HCT116 (cell line): ENCODE measurements around the gene FAM111A. TPM values are rescaled to one million over a fixed set of nuclear protein-coding genes. Genes with fewer than 3 reads are reported as not detected.

Experiments used
- ATAC-seq: fragments of 200-7000 bp; cut with Tn5 transposase; 2 replicates; pipeline ENCODE4 v1.9.1; 2020; ENCODE audit warnings: mild to moderate bottlenecking, moderate library complexity
- BruUV-seq: library from RNA; stranded (reverse); fragments of 400-500 nt; replicated peaks from 2 replicates; lab custom pipeline; 2021; lab: Mats Ljungman, UMichigan
- CTCF ChIA-PET: fragments of 300-600 bp; sonication (Branson Sonifier 250); formaldehyde crosslinking; loops from one replicate; lab custom pipeline; 2021; ENCODE audit warnings: antibody characterized with exemption; lab: Charles Lee
- POLR2A ChIA-PET: fragments of 300-600, 350-600 bp; sonication (Branson Sonifier 250); formaldehyde crosslinking; loops from one replicate; lab custom pipeline; 2021; ENCODE audit warnings: antibody characterized with exemption; lab: Charles Lee
- RAD21 ChIA-PET, 2 experiments: fragments of 300-600 bp; sonication (Branson Sonifier 250); formaldehyde crosslinking; loops; one replicate each; lab custom pipeline; 2023; ENCODE audit warnings: low total read pairs in 2 of 2; ENCODE audit not compliant: uncharacterized antibody in 2 of 2, unreplicated experiment in 2 of 2, low non-redundant PET in 1 of 2; lab: Charles Lee
- DNase-seq: peaks from one replicate; pipeline ENCODE4 v3.0.0-alpha.2; 2010; ENCODE audit warnings: low read depth, low spot score
- H2AFZ ChIP-seq: fragments of 200-600 bp; shearing (Covaris generic), sonication (generic); 2 replicates; pipeline ENCODE4 v1.6.1; 2017; ENCODE audit warnings: low read depth, mixed run types, mixed read lengths, antibody characterized with exemption, low read length; ENCODE audit not compliant: poor library complexity, severe bottlenecking
- H3K27ac ChIP-seq: 2 replicates; pipeline ENCODE4 v1.5.1; 2012; ENCODE audit warnings: low read depth, low read length
- H3K27me3 ChIP-seq: fragments of 200-600 bp; sonication (generic); 2 replicates; pipeline ENCODE4 v1.6.1; 2016; ENCODE audit warnings: mixed run types, low read length, mixed read lengths; ENCODE audit not compliant: insufficient read depth
- H3K36me3 ChIP-seq, 2 experiments: fragments of 200-500 bp in 1 of 2; fragments of 200-600 bp in 1 of 2; sonication (Bioruptor generic) in 1 of 2; sonication (generic) in 1 of 2; 2 replicates each; pipeline versions ENCODE4 v1.5.1 to v1.6.1; 2014 to 2016; ENCODE audit warnings: low read length in 2 of 2, inconsistent platforms in 1 of 2, mixed read lengths in 1 of 2, mixed run types in 1 of 2; ENCODE audit not compliant: insufficient read depth in 2 of 2, control insufficient read depth in 1 of 2
- H3K4me1 ChIP-seq, 2 experiments: fragments of 200-600 bp in 1 of 2; sonication (generic) in 1 of 2; 2 replicates each; pipeline versions ENCODE4 v1.5.1 to v1.6.1; 2012 to 2017; ENCODE audit warnings: low read length in 2 of 2, inconsistent platforms in 1 of 2, mild to moderate bottlenecking in 1 of 2, mixed read lengths in 1 of 2, mixed run types in 1 of 2, moderate library complexity in 1 of 2; ENCODE audit not compliant: insufficient read depth in 2 of 2, control insufficient read depth in 1 of 2
- H3K4me2 ChIP-seq: fragments of 200-600 bp; sonication (generic); 2 replicates; pipeline ENCODE4 v1.6.1; 2017; ENCODE audit warnings: mixed run types, low read length, mixed read lengths
- H3K4me3 ChIP-seq, 2 experiments: fragments of 200-600 bp in 1 of 2; sonication (generic) in 1 of 2; replicated peaks in 1 of 2; 2 replicates each; pipeline ENCODE4 v1.5.1; 2011 to 2016; ENCODE audit warnings: low read length in 2 of 2, control low read depth in 1 of 2, low read depth in 1 of 2, mild to moderate bottlenecking in 1 of 2, mixed read lengths in 1 of 2, mixed run types in 1 of 2
- H3K79me2 ChIP-seq: fragments of 200-600 bp; sonication (generic); 2 replicates; pipeline ENCODE4 v1.6.1; 2017; ENCODE audit warnings: mild to moderate bottlenecking, mixed run types, low read length, moderate library complexity, mixed read lengths; ENCODE audit not compliant: insufficient read depth
- H3K9ac ChIP-seq: fragments of 200-600 bp; sonication (generic); 2 replicates; pipeline ENCODE4 v1.6.1; 2016; ENCODE audit warnings: low read length, mixed read lengths
- H3K9me2 ChIP-seq: fragments of 200-600 bp; sonication (generic), shearing (Covaris generic); 2 replicates; pipeline ENCODE4 v1.6.1; 2017; ENCODE audit warnings: mixed run types, mild to moderate bottlenecking, moderate library complexity; ENCODE audit not compliant: insufficient read depth
- H3K9me3 ChIP-seq, 2 experiments: fragments of 200-500 bp in 1 of 2; fragments of 200-600 bp in 1 of 2; sonication (Bioruptor generic) in 1 of 2; sonication (generic) in 1 of 2; 2 replicates each; pipeline ENCODE4 v1.6.1; 2014 to 2017; ENCODE audit warnings: low read length in 2 of 2, mixed read lengths in 2 of 2, inconsistent platforms in 1 of 2, low read depth in 1 of 2, mild to moderate bottlenecking in 1 of 2, mixed run types in 1 of 2, moderate library complexity in 1 of 2; ENCODE audit not compliant: control insufficient read depth in 1 of 2, insufficient read depth in 1 of 2
- H4K20me1 ChIP-seq: fragments of 200-600 bp; sonication (generic), shearing (Covaris generic); 2 replicates; pipeline ENCODE4 v1.6.1; 2017; ENCODE audit warnings: mixed run types, mild to moderate bottlenecking, moderate library complexity; ENCODE audit not compliant: insufficient read depth
- ATF3 ChIP-seq: IDR thresholded peaks from 2 replicates; pipeline ENCODE4 v1.6.1; 2012
- CBX3 ChIP-seq: IDR thresholded peaks from 2 replicates; pipeline ENCODE4 v1.6.1; 2012; ENCODE audit warnings: low read depth
- CEBPB ChIP-seq: IDR thresholded peaks from 2 replicates; pipeline ENCODE4 v1.6.1; 2012; ENCODE audit warnings: low read depth
- EGR1 ChIP-seq: IDR thresholded peaks from 2 replicates; pipeline ENCODE4 v1.6.1; 2012; ENCODE audit warnings: low read depth
- POLR2AphosphoS5 ChIP-seq: IDR thresholded peaks from 2 replicates; pipeline ENCODE4 v1.6.1; 2011; ENCODE audit warnings: mild to moderate bottlenecking, low read depth, low read length, moderate library complexity
- RAD21 ChIP-seq: IDR thresholded peaks from 2 replicates; pipeline ENCODE4 v1.6.1; 2012; ENCODE audit warnings: low read depth, mild to moderate bottlenecking
- REST ChIP-seq: IDR thresholded peaks from 2 replicates; pipeline ENCODE4 v1.6.1; 2012; ENCODE audit warnings: low read depth
- SIN3A ChIP-seq: IDR thresholded peaks from 2 replicates; pipeline ENCODE4 v1.6.1; 2012; ENCODE audit warnings: low read depth
- SP1 ChIP-seq: IDR thresholded peaks from 2 replicates; pipeline ENCODE4 v1.6.1; 2012; ENCODE audit warnings: low read depth
- TCF7L2 ChIP-seq: IDR thresholded peaks from 2 replicates; pipeline ENCODE4 v1.7.0; 2011; ENCODE audit warnings: borderline replicate concordance, inconsistent platforms; ENCODE audit not compliant: insufficient read depth, insufficient read length; ENCODE audit errors: extremely low read depth
- ZBTB33 ChIP-seq: IDR thresholded peaks from 2 replicates; pipeline ENCODE4 v1.6.1; 2011; ENCODE audit warnings: mild to moderate bottlenecking, low read length, moderate library complexity; ENCODE audit not compliant: insufficient replicate concordance; ENCODE audit errors: extremely low read depth
- ZFX ChIP-seq: fragments of 450-650 bp; IDR thresholded peaks from 2 replicates; pipeline ENCODE4 v1.6.1; 2017
- ZNF274 ChIP-seq: fragments of 200-500 bp; sonication (Bioruptor generic); IDR thresholded peaks from 2 replicates; pipeline ENCODE4 v1.6.1; 2014; ENCODE audit warnings: mild to moderate bottlenecking, low read depth, low read length, inconsistent platforms
- intact Hi-C: fragments of 100-400 bp; cut with micrococcal nuclease; formaldehyde crosslinking; loops from 2 replicates; pipeline ENCODE4 v1.10.0; 2022
- total RNA-seq: library from RNA; stranded (reverse); gene quantifications from one replicate; pipeline ENCODE4 v1.2.1, GENCODE V29; 2021; ENCODE audit not compliant: unreplicated experiment

The FAM111A gene
- total RNA-seq, 1 experiment from 2014 or later: 30.3 TPM

GRCh38 chr11:59187035-59187434, 44.4 kb downstream of the FAM111A start:
- Histone ChIP-seq H2AFZ (no peak overlapping the region), H3K79me2 (no peaks in the 10 kb centered on the region), H3K9me3 (no peaks in the 10 kb centered on the region), H3K4me3 (no peak overlapping the region), H3K4me2 (peak overlapping the region; percentile 56; the same call in 1 of the 2 replicates), H3K9ac (no peak overlapping the region), H3K4me1 (peaks cover 13 to 20% of the 10 kb centered on the region in 2 experiments; a peak in 3 of 4 replicates), H4K20me1 (no peaks in the 10 kb centered on the region), H3K27ac (no peak overlapping the region), H3K36me3 (no peaks in the 10 kb centered on the region), H3K27me3 (no peaks in the 10 kb centered on the region), H3K9me2 (no peaks in the 10 kb centered on the region)
- RAD21 ChIA-PET: interaction anchor here (1.5 to 2.7 kb wide), 2 partner anchors 15 kb away, joined by 6 to 10 read pairs; partner anchors contain the start of gene DTX4 (in 2 of the 2)
- intact Hi-C loops: no loop called here
- BruUV-seq: no TSS peak
- ATAC-seq (no peak), DNase-seq (no peak)
- POLR2A ChIA-PET: no interaction called here
- CTCF ChIA-PET: interaction anchor here (1.2 to 3.2 kb wide), 7 partner anchors 9 to 29 kb away, joined by 3 to 68 read pairs (median 13); partner anchors contain the start of gene DTX4
- TF ChIP-seq POLR2AphosphoS5 (no peak), EGR1 (no peak), RAD21 (no peak), CBX3 (no peak), REST (no peak), ZBTB33 (no peak), SIN3A (no peak), SP1 (no peak), TCF7L2 (no peak), ZFX (no peak), ZNF274 (no peak), ATF3 (no peak), CEBPB (no peak)
